A673 (cell line): ENCODE data around the gene CIBAR2. TPM values are rescaled to one million over a fixed set of nuclear protein-coding genes. Genes with fewer than 3 reads are reported as not detected.

ENCODE experiments used
- Bru-seq: library from RNA; stranded (reverse); fragments of 400-500 nt; gene quantifications from one replicate; lab custom pipeline; 2021; lab: Mats Ljungman, UMichigan
- BruChase-seq, 2 experiments: library from RNA; stranded (reverse); fragments of 400-500 nt; gene quantifications; one replicate each; lab custom pipeline; 2021; lab: Mats Ljungman, UMichigan
- BruUV-seq: library from RNA; stranded (reverse); fragments of 400-500 nt; replicated peaks from 2 replicates; lab custom pipeline; 2021; lab: Mats Ljungman, UMichigan
- CTCF ChIA-PET: fragments of 300-600 bp; sonication (Branson Sonifier 250); formaldehyde crosslinking; loops from one replicate; lab custom pipeline; 2022; ENCODE audit warnings: antibody characterized with exemption; lab: Charles Lee
- POLR2A ChIA-PET: fragments of 300-600 bp; sonication (Branson Sonifier 250); formaldehyde crosslinking; loops from one replicate; lab custom pipeline; 2022; ENCODE audit warnings: antibody characterized with exemption; ENCODE audit not compliant: low non-redundant PET; lab: Charles Lee
- DNase-seq: peaks from one replicate; pipeline ENCODE4 v3.0.0-alpha.2; 2015; ENCODE audit warnings: low spot score
- H3K27ac ChIP-seq: fragments of 200-600 bp; sonication (generic); 2 replicates; pipeline ENCODE4 v1.5.1; 2016; ENCODE audit warnings: mixed run types, low read depth, mild to moderate bottlenecking, mixed read lengths, antibody characterized with exemption, low read length; ENCODE audit not compliant: poor library complexity, severe bottlenecking
- H3K27me3 ChIP-seq: fragments of 200-600 bp; sonication (generic); replicated peaks from 2 replicates; pipeline ENCODE4 v1.6.1; 2017; ENCODE audit warnings: mixed run types, low read depth, mild to moderate bottlenecking, mixed read lengths, antibody characterized with exemption, low read length; ENCODE audit not compliant: insufficient read depth, poor library complexity
- H3K36me3 ChIP-seq: fragments of 200-600 bp; sonication (generic); 2 replicates; pipeline ENCODE4 v1.6.1; 2016; ENCODE audit warnings: mixed run types, mild to moderate bottlenecking, mixed read lengths, antibody characterized with exemption, low read length; ENCODE audit not compliant: insufficient read depth, poor library complexity, severe bottlenecking
- H3K4me1 ChIP-seq: fragments of 200-600 bp; sonication (generic); 2 replicates; pipeline ENCODE4 v1.6.1; 2017; ENCODE audit warnings: mixed run types, mild to moderate bottlenecking, mixed read lengths, antibody characterized with exemption, low read length; ENCODE audit not compliant: insufficient read depth, poor library complexity, severe bottlenecking
- H3K4me3 ChIP-seq: fragments of 200-600 bp; sonication (generic); 2 replicates; pipeline ENCODE4 v1.5.1; 2016; ENCODE audit warnings: low read depth, mixed run types, mild to moderate bottlenecking, mixed read lengths, low read length; ENCODE audit not compliant: poor library complexity, severe bottlenecking
- H3K9me3 ChIP-seq: fragments of 200-600 bp; sonication (generic); 2 replicates; pipeline ENCODE4 v1.6.1; 2016; ENCODE audit warnings: mixed run types, low read depth, mild to moderate bottlenecking, mixed read lengths, antibody characterized with exemption, low read length; ENCODE audit not compliant: poor library complexity, severe bottlenecking
- CTCF ChIP-seq: fragments of 300-800, 200-600 bp; sonication (generic); conservative IDR thresholded peaks from 2 replicates; pipeline ENCODE4 v1.5.1; 2017; ENCODE audit warnings: low read depth, mild to moderate bottlenecking, antibody characterized with exemption, low read length, moderate library complexity, mixed read lengths
- EZH2 ChIP-seq: fragments of 200-600 bp; sonication (generic); IDR thresholded peaks from 2 replicates; pipeline ENCODE4 v1.6.1; 2017; ENCODE audit warnings: borderline replicate concordance, low read depth, mild to moderate bottlenecking, mixed read lengths, antibody characterized with exemption, low read length; ENCODE audit not compliant: poor library complexity, severe bottlenecking
- intact Hi-C: fragments of 100-400 bp; cut with micrococcal nuclease; formaldehyde crosslinking; loops from one replicate; pipeline ENCODE4 v1.10.0; 2022; ENCODE audit not compliant: unreplicated experiment
- long read RNA-seq: library from polyadenylated mRNA; stranded (forward); transcript quantifications from one replicate; pipeline ENCODE4 v2.0.0, GENCODE V29; 2022
- total RNA-seq: library from RNA; stranded (reverse); gene quantifications from 2 replicates; pipeline ENCODE4 v1.2.3, GENCODE V29; 2021

CIBAR2 gene
- total RNA-seq = not detected in 2 replicates
- Bru-seq, nascent RNA = not detected
- BruChase-seq, experiment 1, labeled RNA remaining after a 2-hour chase = not detected
- BruChase-seq, experiment 2, labeled RNA remaining after a 6-hour chase = not detected
- long read RNA-seq = 0 reads

GRCh38 chr16:85112364-85112763, at the start of gene CIBAR2:
TSS of gene CIBAR2 (minus strand) at chr16:85112472. CDS start at chr16:85112352, 120 bp downstream.
- no peaks in the 10 kb centered on the region for H3K36me3 ChIP-seq
- CTCF ChIA-PET = no interaction called here
- H3K4me3 ChIP-seq = no peak within 1 kb of the TSS
- no peaks in the 10 kb centered on the region for H3K27me3 ChIP-seq
- no TSS peak for BruUV-seq
- no peak within 1 kb of the TSS for H3K27ac ChIP-seq
- POLR2A ChIA-PET = no interaction called here
- no peak for TF ChIP-seq EZH2
- TF ChIP-seq CTCF = no peak
- DNase-seq = no peak
- peaks cover 4% of the 10 kb centered on the region for H3K4me1 ChIP-seq
- intact Hi-C loops = loop anchor here (10.0 kb wide), 3 partner anchors 132 to 602 kb away; no protein-coding TSS in a partner anchor
- H3K9me3 ChIP-seq = no peaks in the 10 kb centered on the region

- Histone ChIP-seq H3K9me3 (no peaks in the 10 kb centered on the region), H3K36me3 (no peaks in the 10 kb centered on the region), H3K27ac (no peak overlapping the region), H3K4me3 (no peak overlapping the region), H3K4me1 (peaks cover 23% of the 10 kb centered on the region), H3K27me3 (no peaks in the 10 kb centered on the region)
- no peak for TF ChIP-seq EZH2
- TF ChIP-seq CTCF = no peak
- ChIA-PET POLR2A (no interaction called here), CTCF (interaction anchor here (0.6 kb wide), 1 partner anchor 72 kb away, joined by 5 read pairs; no protein-coding TSS in a partner anchor)
- intact Hi-C loops = no loop called here
- BruUV-seq = no TSS peak
- no peak for DNase-seq
Measured at GRCh38 chr16:85159179-85159980, 47.1 kb upstream of the CIBAR2 start.

GRCh38 chr16:85158743-85159178, 46.5 kb upstream of the CIBAR2 start:
- CTCF ChIA-PET = interaction anchor here (0.6 kb wide), 1 partner anchor 73 kb away, joined by 5 read pairs; no protein-coding TSS in a partner anchor
- Histone ChIP-seq H3K9me3 (no peaks in the 10 kb centered on the region), H3K4me1 (peaks cover 23% of the 10 kb centered on the region), H3K27ac (no peak overlapping the region), H3K27me3 (no peaks in the 10 kb centered on the region), H3K36me3 (no peaks in the 10 kb centered on the region), H3K4me3 (no peak overlapping the region)
- POLR2A ChIA-PET = no interaction called here
- intact Hi-C loops = no loop called here
- BruUV-seq = no TSS peak
- DNase-seq = no peak
- TF ChIP-seq CTCF (no peak), EZH2 (no peak)
